Measurements from ENCODE around the gene BCCIP.

BCCIP gene

DNA sequence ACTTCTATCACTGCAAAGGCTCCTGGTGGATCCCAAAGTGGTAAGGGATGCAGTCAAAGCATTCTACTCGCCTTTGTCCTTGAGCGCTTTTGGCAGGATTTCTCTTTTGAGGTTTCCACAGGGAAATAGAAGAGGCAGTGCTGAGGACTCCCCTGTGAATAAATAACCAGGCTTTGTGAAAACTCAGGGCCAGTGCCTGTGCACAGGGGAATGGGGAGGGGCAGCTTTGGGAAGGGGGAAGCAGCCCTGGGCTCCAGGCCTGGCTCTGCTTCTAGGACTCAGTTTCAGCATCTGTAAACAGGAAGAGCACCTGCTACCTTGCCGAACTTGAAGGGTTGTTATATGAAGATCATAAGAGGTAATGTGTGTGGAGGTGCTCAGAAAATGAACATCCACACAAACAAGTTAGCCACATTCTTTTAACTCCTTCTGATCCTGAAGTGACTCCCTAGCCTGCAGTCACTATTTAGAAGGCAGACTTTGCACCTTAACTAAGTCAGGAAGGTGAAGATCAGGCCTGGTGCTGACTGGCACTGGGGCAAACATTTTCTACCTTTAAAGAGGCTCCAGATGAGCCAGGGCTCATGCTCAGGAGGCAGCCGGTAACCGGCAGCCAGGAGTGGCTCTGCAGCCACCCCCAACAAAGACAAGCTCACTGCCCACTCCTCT is 25.2 kb upstream of the BCCIP start:
- DNase-seq, result no peak

DNA sequence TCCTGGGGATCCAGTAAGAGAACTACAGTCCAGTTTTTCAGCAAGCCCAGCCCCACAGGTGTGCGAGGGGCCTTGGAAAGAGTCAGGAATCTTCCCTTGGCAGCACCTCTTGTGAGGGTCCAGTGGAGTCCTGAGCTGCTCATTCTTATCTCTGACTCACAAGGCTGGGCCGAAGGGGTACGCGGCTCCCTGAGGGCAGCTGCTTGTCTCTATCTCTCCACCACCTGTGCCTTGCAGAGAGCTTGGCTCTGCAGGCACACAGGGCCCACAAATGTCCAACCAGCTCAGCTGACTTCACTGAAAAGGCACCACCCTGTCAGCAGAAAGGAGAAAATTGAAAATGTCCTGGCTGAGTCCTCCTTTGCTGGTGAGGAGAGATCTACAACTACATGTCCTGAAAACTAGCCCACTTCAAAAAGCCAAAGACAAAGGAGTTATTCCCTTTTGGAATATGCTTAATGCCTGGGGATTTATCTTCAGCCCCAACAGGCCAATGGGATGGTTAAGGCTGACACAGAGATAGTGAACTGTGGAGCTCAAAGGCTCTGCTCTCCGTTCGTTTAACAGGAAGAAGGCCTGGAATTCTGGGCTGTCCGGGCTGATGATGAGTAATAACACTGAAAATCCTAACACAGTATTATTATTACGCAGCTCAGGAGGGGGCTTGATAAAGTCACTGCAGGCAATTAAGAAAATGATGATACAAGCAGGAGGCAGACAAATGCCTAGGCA is 23.7 kb upstream of the BCCIP start:
- no peak for DNase-seq

DNA sequence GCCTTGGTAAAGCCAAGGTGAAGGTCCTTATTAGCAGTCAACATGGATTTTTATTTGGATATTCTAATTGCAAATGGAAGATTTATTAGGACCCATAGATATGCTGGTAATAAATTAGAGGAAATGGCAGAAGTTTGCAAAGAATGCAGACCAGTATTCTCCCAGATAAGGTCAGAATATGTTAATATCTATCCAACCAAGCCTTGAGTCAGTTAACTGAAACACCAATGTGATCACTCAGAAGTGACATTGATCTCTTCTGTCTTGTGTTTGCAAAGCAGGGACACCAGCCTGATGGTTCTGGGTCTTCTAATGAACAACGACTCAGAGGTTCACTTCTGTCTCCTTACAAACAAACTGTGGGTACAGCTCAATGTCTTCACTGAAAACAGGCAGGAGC is 21.8 kb upstream of the BCCIP start:
- DNase-seq, result no peak

DNA sequence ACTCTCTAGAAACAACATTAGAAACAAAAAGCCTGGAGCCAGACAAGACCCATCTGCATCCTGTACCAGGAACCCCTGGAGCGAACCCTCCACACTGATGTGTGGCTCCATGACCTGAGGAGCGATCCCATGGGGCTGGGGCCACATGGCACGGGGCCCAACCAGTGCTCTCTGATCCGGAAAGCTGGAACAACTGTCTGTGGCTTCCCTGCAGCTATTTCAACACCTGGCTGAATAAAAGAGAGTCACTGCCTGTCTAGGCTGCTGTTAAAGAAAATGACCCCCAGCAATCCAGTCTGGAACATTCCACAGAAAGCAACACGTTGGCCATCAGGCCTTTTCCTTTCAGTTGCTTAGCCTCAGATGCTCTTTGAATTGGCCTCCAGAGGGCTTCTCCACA is 21.2 kb upstream of the BCCIP start:
- no peak for DNase-seq

DNA sequence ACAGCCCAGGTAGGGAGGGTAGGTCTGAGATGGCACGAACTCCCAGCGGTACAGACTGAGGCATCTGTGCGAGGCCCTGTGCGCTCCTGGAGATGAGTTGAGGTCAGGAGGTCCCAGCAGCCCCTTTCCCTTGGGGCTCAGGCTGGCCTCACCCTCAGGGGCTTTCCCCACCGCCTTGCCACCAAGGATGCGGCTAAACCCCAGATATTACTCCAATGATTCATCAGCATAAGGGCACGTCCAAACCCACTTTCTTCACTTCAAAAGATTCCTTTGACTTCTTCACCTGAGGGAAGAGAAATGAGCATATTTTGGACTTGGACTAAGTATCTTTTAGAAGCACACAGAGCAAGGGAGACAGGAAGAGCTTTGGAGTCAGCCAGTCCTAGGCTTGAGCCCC is 20.6 kb upstream of the BCCIP start:
- no peak for DNase-seq

DNA sequence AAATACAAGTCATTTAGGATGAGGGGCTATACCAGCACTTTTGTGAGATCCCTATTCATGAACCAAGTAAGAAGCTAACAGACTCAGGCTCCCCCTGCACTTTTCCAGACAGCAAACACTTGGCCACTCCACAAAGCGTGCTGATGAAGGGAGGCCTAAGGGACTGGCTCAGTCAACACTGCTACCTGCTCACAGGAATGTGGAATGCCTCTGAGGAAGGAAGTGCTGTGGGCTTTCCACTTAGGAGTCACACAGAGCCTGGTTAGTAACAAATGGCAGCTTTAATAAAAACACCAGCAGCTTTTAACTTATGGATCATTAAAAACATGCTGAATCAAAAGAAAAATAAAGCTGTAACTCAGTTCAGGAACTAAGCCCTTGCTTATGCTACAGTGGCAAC is 15.3 kb upstream of the BCCIP start:
- DNase-seq, result no peak

DNA sequence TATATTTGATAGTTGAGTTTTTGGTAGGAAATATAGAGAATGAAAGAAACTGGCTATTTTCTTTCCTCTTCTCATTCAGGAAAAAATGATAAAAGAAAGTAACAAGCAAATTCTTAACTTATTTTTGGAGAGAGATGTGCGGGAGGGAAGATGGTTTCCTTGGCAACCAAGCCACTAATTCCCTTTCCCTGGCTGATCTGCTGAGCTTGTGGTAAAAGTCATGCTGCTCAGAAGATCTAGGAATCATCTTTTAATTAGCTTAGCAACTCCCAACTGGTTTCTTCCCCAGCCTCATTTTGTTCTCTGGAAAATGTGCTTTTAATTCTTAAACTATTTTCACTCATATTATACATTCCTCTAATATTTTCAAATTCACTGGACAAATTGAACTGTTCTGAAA is 12.1 kb upstream of the BCCIP start:
- DNase-seq, result no peak

DNA sequence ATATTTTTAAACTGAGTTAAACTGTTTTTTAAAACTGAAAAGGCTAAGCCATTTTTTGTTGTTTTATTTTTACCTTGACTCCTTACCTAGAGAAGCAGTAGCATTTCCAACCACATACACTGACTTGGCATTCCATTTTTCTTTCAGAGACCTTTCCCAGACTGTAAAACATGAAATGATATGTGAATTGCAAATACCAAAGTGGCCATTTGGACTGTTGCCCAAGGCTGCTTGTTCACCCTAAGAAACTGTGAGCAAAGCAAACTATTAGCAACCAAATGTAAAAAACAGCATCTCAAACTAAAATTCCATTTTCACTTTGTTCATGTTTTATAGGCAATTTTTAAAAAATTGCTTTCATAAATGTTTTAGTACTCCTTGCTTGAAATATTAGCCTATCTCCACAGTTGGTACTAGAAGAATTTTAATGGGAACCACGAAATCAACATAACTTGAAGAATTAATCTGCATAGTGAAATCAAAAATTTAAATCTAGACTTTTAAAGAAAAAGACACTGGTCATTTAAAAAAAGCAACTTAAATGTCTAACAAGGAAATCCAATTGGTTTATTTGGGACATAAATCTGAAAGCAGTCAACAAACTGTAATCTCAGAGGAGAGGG is 11.1 kb upstream of the BCCIP start:
- DNase-seq, result no peak

DNA sequence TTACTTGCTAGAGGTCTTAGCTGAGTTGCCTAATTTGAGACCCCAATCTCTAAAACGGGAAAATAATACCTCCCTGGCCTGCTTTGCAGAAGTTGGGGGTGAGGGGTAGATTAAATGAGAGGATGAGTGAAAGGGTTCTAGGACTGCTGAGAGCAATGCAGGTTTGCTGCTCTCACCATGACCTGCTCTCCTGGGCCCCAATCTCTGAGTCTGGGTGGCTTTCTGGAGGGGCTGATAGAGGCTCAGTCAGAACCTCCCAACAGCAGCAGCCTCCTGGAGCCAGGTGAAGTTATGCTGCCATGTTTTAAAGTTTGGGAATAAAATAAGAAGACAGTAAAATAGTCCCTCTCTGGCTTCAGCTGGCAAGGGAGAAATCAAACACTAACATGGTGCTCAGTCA is 7.6 kb upstream of the BCCIP start:
- no peak for DNase-seq

DNA sequence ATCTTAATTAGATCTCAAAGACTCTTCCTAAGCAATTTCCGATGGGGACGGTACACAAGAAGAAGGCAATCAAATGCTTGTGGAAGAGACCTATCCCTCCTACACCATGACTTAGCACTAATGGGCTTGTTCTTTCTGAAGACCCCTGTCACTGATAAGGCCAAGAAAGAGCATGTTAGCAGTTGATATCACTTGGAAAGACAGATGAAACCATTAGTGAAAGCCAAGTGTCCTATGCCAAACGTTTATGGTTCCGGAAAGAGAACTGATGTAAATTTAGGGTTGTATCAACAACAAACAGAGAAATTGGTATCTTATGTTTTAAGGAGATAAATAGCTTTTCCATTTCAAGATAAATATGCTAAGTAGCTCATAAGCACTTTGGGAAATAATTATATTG is 6.8 kb upstream of the BCCIP start:
- no peak for DNase-seq

DNA sequence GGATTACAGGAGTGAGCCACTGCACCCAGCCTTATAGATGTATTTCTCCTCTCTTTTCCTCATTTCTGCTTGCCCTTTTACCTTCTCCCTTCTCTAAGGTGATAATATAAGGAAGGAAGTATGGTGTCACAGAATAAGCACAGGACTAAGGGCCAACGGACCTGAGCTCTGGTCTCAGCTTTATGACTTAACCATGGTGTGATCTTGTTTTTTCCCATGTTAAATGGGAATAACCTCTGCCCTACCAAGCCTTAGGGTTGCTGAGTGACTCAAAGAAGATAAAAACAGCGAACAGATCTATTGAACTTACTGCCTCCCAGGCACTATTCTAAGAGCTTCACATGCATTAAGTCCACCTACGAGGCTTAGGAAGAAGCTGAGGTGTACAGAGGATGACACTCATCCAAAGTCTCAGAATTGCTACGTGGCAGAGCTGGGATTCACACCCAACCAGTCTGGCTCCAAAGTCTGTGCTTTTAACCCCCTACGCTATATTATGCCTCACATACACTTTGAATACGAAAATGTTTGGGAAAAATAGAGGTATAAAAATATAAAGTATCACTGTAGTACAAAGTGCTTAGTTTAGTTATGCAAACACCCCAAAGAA is 5.9 kb upstream of the BCCIP start:
- no peak for DNase-seq

DNA sequence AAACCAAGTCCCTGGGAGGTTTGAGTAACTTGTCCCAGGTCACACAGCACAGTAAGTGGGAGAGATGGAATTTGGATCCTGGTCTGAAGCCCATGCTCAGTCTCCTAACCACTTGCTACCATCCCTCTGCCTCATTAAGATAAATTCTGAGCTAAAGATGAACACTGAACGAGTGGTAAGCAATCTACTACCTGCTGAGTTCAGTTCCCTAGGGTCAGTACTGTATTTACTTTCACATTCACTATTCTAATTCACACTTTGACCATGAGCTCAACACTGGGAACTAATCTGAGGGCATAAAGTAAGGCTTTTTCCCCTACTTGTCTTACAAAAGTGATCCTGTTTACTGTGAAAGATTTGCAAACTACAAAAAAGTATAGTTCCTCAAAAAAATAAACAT is 2.6 kb upstream of the BCCIP start:
- DNase-seq, result no peak

DNA sequence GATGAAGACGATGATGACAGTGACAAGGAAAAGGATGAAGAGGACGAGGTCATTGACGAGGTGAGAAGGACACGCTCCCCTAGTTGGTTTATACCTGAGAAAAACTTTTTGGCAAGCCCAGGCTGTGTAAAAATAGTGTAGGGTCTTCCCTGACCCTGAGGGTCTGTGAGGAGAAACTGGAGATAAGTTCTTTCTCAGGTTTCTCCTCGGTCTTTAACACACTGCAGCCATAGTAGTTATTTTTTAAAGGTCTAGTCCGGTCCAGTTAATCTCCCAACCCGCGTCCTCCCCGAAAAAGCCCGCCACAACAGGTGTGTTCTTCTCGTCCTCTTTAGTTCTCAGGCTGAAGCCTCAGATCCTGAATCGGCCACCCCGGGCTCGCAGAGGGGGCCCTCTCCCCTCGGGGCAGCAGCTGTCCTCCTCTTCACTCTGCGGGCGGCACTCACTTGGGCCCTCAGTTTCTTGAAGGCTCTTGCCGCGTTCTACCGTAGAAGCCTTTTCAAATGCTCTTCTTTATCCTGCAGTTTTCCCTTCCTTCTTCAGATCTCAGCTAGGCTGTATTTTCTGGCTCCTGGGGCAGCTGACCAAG is 411 bp downstream of the BCCIP start:
- DNase-seq, result no peak

DNA sequence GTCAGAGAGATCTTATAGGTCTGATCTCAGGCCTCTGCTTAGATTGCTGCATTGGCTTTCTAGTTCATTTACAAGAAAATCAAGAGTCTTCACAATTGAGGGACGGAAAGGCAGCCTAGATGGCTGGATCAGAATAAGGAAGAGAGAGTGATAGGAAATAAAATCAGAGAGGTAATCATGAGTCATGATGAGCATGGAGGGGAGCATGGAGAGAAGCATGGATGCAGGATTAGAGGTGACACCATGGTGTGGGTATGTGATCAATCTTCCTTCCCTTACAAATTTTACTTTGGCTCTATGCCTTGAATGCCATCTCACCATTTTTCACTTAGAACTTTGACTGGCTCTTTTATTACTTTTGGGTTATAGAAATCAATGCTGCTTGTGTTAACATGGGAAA is 1.4 kb downstream of the BCCIP start:
- no peak for DNase-seq

DNA sequence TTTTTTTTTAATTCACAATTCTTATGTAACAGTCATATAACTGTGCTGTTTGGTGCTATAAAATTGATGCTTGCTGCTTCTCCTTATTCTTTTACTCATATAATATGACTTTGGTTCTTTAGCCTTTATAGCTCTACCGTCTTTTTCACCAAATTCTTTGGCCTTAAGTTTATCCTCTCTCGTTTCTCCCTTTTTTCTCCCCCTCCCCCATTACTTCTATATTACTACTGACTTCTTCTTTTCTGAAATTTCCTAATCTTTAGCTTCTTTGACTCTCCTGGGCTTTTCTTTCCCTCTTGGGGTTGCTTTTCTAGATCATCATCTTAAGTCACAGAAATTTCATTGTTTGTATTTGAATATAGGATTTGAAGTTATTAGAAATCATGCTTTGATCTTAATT is 3.8 kb downstream of the BCCIP start:
- DNase-seq, result no peak

DNA sequence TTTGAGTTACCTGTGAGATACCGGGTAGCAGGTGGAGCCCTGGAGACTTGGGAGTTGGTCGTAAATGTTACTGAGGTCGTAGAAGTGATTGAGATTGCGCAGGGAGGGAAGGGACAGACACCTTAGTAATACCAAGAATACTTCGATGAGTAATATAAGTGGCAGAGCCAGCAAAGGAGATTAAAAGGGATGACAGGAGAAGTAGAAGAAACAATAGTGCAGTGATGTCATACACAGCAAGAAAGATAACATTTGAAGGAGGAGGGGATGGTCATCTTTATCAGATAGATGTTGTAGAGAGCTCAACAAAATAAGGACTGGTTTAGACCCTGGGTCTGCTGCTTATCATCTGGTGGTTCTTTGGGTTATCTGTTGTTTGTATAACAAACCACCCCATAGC is 5.0 kb downstream of the BCCIP start:
- no peak for DNase-seq

DNA sequence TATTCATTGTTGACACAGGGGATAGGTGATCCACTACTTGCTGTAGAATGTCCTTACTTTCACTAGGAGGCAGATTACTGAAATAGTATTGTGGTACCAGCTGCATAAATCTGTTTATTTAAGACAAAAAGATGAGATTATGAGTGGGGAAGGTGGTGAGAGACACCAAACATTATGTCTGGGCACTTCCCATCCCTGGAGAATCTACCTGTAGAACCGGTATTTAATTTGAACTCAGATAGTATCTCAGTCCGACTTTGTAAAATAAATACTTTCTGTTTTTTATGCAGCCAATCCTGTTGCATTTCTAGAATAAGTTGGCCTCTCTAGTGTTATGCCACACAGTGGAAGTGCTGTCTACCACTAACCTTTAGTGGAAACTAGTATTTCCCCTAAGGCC is 13.4 kb downstream of the BCCIP start:
- DNase-seq, result no peak

DNA sequence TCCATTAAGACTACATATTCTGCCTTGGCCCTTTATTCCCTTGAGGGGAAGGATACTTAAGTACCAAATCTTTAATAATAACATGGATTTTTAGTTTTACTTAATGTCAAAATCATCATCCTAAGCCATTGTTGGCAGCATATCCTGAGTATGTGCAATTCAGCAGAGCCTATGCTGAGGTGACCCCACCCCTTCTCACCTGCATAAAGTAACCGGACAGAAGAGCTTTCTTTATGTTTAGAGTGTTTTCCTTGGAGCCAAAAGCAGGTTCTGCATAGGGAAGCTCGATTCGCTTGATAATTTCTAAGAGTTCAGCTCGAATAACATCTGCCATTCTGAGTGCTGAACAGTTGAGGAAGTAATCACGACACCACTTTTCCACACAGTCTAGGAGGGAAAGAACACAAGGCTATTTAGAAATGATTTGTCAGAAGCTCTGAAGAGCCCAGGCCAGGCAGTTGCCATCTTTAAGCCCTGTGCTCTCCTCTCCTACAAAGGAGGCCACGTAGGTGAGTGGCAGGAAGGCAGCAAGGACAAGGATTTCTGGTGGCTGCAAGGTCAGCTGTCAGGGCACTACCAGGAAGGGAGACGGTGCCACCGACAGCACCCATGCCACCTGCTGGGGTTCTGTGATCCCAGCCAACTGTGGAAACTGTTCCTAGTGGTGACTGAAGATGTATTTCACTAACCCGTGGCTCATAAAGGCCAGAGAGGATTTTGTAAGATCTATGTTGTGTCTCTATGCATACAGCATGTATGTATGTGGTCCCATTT is 15.6 kb downstream of the BCCIP start:
- no peak for DNase-seq

DNA sequence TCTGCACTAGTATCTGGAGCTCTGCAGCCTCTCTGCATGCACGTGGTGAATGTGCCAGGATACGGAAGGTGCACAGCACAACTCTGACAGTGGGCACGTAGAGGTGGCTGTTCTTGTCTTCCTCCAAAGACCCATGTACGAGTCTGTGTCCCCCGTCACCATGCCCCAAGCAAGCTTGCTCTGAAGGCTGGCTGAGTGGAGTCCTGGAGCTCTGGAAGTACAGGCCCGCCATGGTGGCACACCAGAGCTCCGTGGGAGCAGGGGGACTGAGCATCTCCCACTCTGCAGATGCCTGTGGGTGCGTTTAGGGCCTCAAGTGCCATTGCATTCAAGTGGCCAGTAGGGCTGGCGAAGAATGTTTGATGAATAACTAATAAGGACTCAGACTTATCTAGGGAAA is 17.1 kb downstream of the BCCIP start:
- DNase-seq, result no peak

DNA sequence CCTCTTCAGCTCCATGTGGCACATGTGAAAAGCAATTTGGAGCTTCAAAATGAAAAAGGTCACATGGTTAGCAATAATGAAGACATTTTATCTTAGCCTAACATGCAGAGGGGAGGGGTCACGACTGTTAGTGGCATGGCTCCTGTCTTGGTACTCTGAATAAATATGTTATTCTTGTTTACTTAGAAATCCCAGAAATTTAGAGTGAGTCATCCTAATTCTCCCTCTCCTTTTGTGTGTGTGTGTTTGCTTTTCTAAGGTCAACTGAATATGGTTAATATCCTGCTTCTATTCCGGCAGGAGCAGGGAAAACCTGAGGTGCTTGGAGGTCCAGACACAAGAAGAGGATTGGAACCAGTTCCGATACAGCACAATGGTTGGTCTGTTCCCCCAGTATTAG is 17.6 kb downstream of the BCCIP start:
- DNase-seq, result no peak

DNA sequence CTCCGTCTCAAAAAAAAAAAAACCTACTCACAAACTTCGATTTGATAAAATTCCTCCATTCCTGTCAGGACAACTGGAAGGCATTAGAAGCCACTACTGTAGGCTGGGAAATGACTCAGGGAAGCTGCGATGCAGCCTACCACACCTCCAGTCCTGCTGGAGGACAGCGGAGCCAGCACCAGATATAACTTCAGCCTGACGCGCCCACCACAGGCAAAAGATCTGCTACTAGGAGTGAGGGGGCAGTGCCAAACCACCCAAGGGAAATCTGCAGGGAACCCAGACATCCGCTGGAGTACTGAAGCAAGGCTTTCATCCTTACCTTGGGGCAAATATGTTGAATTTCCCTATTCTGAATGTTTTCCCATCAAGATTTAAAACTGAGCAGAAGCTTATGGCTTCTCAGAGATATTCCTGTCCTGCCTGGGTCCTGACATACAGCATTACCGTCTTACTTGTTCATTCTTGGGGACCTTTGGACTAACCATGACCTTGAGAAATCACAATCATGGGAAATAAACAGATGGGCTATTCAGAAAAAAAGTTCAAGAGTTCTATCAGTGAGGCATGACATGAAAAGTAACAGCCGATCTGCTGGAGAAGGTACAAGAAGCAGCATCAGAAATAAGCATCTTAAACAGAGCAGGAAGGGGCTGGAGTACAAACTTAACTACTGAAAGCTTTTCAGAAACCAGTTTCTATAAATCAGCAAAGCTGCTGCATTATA is 20.4 kb downstream of the BCCIP start:
- DNase-seq, result no peak

DNA sequence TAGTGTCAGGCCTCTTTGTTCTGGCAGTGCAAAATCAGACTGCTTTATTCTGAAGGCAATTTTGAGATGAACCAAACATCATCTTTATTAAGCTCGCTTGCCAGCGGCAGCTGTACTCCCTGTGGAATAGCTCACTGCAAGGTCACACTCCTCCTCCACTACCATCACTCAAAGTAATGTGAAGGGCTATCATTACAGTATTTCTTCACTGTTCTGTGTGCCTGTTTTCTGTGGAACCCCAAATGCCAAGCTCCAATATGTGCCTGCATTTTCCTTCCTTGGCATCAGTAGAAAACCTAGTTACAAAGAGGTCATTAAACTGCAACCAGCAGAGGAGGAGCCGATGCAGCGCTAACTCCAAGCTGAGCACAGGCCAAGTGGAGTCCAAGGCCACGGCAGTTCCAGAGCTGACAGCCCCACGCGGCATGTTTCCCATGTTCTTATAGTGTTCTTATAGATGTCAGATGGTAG is 21.4 kb downstream of the BCCIP start:
- DNase-seq, result no peak
